RPMI7951 (cell line): Measurements from ENCODE around the gene AFF3. TPM values are rescaled to one million over a fixed set of nuclear protein-coding genes. Genes with fewer than 3 reads are reported as not detected.
"Not testable (repeated sequence)": the region's sequence is repeated elsewhere in the genome, so short reads cannot be mapped to it uniquely, and the experiment has no call there.

Experiments
- DNase-seq: peaks from one replicate; pipeline ENCODE4 v3.0.0-alpha.2; 2012; ENCODE audit warnings: low read depth
- total RNA-seq: library from RNA; depleted of rRNA; stranded (reverse); fragments of >200 nt; shearing (Covaris generic); gene quantifications from 2 replicates; pipeline ENCODE4 v1.2.3, GENCODE V29; 2014; rRNA removed

AFF3 gene, protein sequence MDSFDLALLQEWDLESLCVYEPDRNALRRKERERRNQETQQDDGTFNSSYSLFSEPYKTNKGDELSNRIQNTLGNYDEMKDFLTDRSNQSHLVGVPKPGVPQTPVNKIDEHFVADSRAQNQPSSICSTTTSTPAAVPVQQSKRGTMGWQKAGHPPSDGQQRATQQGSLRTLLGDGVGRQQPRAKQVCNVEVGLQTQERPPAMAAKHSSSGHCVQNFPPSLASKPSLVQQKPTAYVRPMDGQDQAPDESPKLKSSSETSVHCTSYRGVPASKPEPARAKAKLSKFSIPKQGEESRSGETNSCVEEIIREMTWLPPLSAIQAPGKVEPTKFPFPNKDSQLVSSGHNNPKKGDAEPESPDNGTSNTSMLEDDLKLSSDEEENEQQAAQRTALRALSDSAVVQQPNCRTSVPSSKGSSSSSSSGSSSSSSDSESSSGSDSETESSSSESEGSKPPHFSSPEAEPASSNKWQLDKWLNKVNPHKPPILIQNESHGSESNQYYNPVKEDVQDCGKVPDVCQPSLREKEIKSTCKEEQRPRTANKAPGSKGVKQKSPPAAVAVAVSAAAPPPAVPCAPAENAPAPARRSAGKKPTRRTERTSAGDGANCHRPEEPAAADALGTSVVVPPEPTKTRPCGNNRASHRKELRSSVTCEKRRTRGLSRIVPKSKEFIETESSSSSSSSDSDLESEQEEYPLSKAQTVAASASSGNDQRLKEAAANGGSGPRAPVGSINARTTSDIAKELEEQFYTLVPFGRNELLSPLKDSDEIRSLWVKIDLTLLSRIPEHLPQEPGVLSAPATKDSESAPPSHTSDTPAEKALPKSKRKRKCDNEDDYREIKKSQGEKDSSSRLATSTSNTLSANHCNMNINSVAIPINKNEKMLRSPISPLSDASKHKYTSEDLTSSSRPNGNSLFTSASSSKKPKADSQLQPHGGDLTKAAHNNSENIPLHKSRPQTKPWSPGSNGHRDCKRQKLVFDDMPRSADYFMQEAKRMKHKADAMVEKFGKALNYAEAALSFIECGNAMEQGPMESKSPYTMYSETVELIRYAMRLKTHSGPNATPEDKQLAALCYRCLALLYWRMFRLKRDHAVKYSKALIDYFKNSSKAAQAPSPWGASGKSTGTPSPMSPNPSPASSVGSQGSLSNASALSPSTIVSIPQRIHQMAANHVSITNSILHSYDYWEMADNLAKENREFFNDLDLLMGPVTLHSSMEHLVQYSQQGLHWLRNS (N-terminal part only)
- 1.3 and 3.6 TPM in 2 replicates for total RNA-seq

GRCh38 chr2:100142393-100142792 is at the start of gene AFF3:
Gene AFF3, minus strand, starts transcription at chr2:100142590. Its CDS starts 38,136 bp downstream, at chr2:100104454.
- DNase-seq: no peak

GRCh38 chr2:100189387-100189786 is 47.0 kb upstream of the AFF3 start:
- DNase-seq: no peak

DNA sequence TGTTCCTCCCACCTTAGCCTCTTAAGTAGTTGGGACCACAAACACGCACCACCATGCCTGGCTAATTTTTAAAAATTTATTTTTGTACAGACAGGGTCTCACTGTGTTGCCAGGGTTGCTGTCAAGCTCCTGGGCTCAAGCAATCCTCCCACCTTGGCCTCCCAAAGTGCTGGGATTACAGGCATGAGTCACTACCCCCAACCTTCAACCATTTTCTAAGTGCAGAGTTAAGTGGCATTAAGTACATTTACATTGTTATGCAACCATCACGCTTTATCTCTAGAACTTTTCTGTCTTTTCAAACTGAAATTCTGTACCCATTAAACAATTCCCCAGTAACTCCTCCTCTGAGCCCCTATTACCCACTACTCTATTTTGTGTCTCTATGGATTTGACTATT is 45.9 kb upstream of the AFF3 start:
- no peak for DNase-seq

DNA sequence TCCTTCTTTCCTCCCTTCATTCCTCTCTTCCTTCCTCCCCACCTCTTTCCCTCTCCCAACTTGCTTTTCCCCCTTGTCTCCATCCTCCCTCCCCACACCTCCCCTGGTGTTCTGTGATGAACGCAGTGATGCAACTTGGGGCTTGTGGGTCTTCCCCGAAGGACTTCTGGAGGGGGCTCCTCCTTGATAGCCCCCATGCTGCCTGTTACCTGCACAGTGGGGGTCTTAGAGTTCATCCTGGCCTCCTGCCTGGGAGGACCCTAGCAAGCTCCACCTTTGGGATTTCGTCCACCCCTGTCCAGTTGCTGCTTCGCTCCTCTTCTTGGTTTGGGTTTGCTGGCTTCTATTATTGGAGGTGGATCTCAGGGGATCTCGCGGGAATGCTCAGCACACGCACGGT is 43.7 kb upstream of the AFF3 start:
- no peak for DNase-seq

- no peak for DNase-seq
Measured at GRCh38 chr2:100185516-100185915, 43.1 kb upstream of the AFF3 start.

DNA sequence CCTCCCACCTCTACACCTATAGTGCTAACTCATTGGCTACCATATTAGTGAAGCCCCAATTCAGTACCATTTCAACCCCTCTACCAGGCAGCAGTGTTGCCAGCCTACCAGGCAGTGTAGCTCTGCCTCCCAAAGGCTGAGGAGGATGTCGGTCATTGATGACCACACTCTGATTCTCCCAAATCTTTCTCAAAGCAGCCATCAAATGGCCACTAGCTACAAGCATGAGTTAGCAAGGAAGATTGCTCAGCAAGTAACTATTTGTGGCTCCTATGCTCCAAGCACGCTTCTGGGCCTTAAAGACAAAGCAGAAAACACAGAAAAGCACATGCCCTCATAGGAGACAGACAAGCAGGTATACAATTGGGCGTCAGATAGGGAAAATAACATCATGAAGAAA is 42.7 kb upstream of the AFF3 start:
- no peak for DNase-seq

- DNase-seq: no peak
Measured at GRCh38 chr2:100184055-100184737, 41.8 kb upstream of the AFF3 start.

DNA sequence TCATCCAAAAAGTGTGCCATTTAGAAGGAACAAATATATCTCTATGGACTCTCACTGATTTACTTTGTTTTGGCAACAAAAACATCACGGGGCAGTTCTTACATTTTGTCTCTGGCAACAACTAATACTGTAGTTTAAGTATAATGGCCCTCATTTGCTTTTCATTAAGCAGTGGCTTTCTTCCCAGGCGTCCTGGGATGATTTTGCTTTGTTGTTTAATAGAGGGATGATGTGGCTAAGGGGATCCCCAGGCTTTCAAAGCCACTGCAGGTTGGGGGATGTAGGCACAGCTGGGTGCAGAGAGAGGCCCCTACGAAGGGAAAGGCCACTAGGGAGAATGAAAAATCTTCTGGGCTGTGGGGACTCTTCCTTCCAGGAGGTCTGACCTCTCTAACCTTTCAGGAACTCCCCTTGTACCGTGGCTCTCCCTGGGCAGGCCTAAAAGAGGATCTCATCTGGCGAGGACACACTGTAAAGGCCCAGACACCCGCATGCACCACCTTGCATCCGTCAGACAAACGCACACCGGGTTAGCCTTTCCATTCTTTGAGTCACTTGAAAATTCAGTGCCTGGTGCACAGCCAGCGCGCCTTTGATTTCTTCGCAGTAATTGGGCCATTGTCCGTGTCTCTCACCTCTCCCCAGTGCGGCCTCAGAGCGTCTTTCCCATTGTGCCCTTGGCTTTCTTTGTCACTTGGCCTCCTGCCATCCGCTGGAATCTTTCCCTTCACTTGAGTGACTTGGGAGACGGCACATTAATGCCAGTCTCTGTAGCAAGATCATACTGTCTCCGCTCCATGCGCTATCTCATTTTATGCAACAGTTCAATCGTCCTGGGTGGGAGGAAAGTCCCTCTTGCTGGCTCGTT is 40.3 kb upstream of the AFF3 start:
- DNase-seq: no peak

DNA sequence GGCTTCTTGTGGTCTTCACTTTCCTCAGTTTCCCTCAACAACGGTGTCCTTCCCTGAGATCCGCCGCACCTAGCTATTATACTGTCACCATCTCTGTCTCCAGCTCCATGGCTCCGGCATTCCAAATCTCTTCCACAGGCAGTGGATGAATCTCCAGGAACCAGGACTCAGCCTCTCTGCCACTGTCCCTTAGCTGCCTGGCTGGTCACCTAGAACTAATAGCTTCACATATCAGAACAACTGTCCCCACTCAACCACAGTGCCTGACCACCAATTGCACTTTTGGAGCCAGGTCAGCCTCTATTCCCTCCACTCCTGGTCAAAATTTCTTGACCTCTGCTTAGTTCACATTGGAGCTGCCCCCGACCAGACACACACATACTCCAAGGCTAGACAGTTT is 38.1 kb upstream of the AFF3 start:
- DNase-seq: no peak

DNA sequence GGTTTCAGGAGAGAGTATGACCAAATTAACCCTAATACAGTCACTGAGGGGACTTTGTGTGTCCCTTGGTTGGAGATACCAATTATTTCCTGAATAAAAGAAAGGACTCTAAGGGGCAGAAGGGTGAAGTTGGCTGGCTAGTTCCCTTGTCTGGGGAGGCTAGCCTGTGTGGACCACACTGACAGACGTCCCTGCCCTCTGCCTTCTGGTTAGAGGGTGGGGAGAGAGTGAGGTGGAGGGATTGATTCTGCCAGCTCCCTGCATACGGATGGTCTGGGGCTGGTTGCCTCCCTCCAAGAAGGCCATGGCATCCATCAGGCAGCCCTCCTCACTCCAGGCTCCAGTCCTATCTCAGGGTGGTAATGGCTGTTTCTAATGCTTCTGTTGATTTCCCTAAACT is 37.4 kb upstream of the AFF3 start:
- DNase-seq: no peak

DNA sequence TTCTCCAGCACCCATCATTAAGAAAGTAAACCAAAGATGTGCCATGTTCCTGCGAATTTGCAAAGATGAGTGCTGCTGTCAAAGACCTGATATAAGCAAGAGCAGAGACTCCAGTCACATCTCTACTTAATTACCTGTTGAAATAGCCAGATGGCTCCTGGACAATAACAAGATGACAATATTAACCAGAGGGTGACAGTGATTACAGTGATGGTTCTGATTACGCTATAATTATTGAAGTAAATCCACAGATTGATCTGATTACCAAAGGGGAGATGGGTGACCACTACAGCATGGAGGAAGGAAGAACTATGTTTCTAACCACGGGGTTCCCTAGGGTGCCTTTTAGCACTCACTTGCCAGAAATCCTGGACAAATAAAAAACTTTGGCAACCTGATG is 36.5 kb upstream of the AFF3 start:
- DNase-seq: no peak

DNA sequence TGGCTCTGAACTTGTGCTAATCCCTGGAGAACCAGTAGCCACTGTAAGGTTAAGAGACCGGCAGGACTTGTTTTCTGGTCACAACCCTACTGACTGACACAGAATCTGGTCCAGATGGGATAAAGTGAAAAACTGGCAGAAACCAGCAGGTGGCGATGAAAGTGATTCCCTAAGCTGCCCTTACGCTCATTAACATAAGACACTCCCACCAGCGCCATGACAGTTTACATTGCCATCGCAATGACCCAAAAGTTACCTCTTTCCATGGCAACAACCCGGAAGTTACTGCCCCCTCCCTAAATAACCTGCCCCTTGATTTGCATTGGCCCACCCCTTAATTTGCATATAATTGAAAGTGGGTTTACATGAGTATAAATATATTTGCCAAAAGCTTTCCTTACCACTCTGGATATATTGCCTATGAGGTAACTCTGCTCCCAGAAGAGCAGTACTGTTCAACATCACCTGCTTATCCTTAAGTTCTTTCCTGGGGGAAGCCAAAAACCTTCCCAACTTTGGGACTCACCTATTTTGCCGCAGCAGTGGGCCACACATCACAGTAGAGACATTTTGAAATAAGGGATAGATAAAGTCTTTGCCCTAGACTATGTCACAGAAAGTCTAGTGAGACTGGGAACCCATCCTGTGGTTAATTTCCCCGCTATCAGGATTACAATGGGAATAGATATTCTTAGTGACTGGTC is 35.8 kb upstream of the AFF3 start:
- DNase-seq: peak; percentile 70

DNA sequence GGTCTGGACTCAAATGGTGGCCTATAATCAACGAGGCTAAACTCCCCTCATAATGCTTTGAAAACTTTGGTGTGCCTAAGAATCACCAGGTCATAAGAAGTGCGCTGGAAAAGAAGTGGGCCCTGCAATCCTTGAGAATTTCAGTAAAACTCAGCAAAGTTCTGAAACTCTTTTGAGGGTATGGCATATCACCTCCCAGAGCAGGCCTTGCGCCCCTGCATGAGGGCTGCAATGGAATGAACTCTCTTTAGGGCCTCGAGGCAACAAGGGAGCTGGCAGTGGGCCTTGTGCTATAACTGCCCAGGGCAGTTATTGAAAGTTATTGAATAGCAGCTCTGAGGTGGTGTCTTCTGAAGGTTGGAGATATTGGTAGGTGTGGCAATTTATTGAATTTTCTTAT is 34.5 kb upstream of the AFF3 start:
- no peak for DNase-seq

DNA sequence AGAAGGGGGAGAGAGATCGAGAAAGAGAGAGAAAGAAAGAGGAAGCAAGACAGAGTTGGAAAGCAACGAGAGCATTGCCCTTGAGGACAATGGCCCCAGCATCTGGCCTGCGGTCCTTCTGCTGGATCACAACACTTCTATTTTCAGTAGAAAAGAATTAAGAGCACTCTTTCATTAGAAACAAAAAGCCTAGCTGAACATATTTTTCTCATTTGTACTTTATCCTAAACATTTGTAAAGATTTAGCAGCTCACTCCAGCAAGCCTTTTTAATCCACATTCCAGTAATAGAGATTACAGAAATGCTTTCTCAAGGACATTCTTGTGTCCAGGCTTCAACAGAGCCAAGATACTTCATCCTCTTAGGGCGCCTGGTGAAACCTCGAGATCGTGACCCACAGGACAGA is 31.6 kb upstream of the AFF3 start:
- no peak for DNase-seq

- no peak for DNase-seq
Measured at GRCh38 chr2:100166701-100167100, 24.3 kb upstream of the AFF3 start.

GRCh38 chr2:100163605-100164004 is 21.2 kb upstream of the AFF3 start:
- no peak for DNase-seq

DNA sequence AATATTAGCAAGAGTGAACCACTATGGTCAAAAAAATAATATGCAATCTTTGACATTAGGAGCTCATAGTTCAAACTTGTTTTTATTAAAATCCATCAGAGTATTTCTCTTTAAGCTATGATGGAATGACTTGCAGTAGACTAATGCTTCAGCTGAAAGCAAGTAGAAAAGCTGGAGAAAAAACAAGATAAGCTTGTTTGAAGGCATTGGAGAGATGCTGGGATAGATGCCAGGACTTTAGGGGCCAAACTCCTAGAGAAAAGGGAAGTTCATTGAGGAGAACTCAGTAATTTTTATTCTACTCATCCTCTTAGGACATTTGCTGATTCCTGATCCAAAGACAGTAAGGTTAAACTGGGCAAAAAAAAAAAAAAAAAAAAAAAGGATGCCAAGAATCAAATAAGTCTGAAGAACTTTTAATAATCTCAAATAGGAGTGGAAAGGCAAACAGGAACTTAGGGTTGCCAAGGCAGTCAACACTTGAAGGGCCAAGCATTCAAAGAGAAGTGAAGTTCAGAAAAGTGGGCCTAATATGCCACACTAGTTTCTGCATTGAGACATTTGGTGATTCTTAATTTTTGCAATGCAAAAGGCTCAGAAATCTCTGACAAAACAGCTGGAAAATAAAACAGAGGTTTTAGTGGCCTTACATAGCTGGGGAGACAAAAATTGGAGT is 19.7 kb upstream of the AFF3 start:
- no peak for DNase-seq

DNA sequence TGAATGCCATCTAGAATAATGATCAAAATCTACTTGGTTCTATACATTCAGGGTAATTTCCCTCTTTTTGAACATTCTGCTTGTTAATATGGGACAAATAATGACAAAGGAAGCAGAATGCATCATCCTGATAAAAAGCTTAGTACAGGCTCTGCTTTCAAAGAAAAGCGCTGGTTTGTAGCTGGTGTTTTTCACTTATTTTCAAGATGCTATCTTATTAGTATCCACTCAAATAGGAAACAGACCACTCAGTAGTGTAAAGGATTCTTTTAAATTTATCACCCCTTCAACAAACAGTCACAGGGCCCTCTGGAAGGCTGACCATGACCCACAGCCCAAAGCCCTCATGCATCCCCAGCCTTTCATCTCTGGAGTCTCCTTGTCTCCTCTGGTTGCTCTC is 18.0 kb upstream of the AFF3 start:
- DNase-seq: no peak

DNA sequence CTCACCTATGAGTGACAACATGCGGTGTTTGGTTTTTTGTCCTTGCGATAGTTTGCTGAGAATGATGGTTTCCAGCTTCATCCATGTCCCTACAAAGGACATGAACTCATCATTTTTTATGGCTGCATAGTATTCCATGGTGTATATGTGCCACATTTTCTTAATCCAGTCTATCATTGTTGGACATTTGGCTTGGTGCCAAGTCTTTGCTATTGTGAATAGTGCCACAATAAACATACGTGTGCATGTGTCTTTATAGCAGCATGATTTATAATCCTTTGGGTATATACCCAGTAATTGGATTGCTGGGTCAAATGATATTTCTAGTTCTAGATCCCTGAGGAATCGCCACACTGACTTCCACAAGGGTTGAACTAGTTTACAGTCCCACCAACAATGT is 9.4 kb upstream of the AFF3 start:
- not testable (repeated sequence) for DNase-seq
